H1 (cell line): ENCODE data around the gene MYH11.

Experiments
- CBX5 ChIP-seq: fragments of 300-800, 300-1000 bp; sonication (generic); IDR thresholded peaks from 2 replicates; pipeline ENCODE4 v1.7.1; 2016; ENCODE audit warnings: antibody characterized with exemption, low read length, low read depth
- CBX8 ChIP-seq: fragments of 300-800, 300-1000 bp; sonication (generic); IDR thresholded peaks from 2 replicates; pipeline ENCODE4 v1.7.1; 2016; ENCODE audit warnings: low read depth, low read length, borderline replicate concordance
- CTCF ChIP-seq, 3 experiments: IDR thresholded peaks; 1 replicate in 2 of 3; 2 replicates in 1 of 3; pipeline versions ENCODE4 v1.5.1 to v1.6.1; 2011; ENCODE audit warnings: low read length in 3 of 3, mild to moderate bottlenecking in 3 of 3, inconsistent platforms in 2 of 3, low read depth in 1 of 3, moderate library complexity in 1 of 3; ENCODE audit not compliant: insufficient read depth in 1 of 3; ENCODE audit errors: control extremely low read depth in 1 of 3
- GABPA ChIP-seq: IDR thresholded peaks from 2 replicates; pipeline ENCODE4 v1.6.1; 2011; ENCODE audit warnings: mild to moderate bottlenecking, low read length, moderate library complexity, borderline replicate concordance; ENCODE audit not compliant: insufficient read depth
- KDM5A ChIP-seq: fragments of 200-600 bp; IDR thresholded peaks from 2 replicates; pipeline ENCODE4 v1.7.1; 2012; ENCODE audit warnings: mild to moderate bottlenecking, low read length, inconsistent platforms, mixed read lengths
- MAX ChIP-seq: IDR thresholded peaks from 2 replicates; pipeline ENCODE4 v1.6.1; 2012; ENCODE audit warnings: inconsistent platforms
- POLR2A ChIP-seq, 2 experiments: IDR thresholded peaks; 1 replicate in 1 of 2; 2 replicates in 1 of 2; pipeline ENCODE4 v1.6.1; 2011; ENCODE audit warnings: low read depth in 2 of 2, low read length in 2 of 2, mild to moderate bottlenecking in 2 of 2; ENCODE audit errors: control extremely low read depth in 1 of 2
- POLR2AphosphoS5 ChIP-seq: IDR thresholded peaks from 2 replicates; pipeline ENCODE4 v1.6.1; 2011; ENCODE audit warnings: low read depth, low read length
- RFX5 ChIP-seq: IDR thresholded peaks from 2 replicates; pipeline ENCODE4 v1.6.1; 2011; ENCODE audit warnings: low read depth, low read length, improper control_type of control experiment, borderline replicate concordance
- RNF2 ChIP-seq: fragments of 200-900, 300-1000 bp; sonication (generic); IDR thresholded peaks from 2 replicates; pipeline ENCODE4 v1.7.1; 2016; ENCODE audit warnings: borderline replicate concordance, low read depth, mild to moderate bottlenecking, antibody characterized with exemption, low read length; ENCODE audit not compliant: poor library complexity, severe bottlenecking; ENCODE audit errors: missing control alignments
- SIN3A ChIP-seq, 2 experiments: IDR thresholded peaks in 1 of 2; conservative IDR thresholded peaks in 1 of 2; 2 replicates each; pipeline ENCODE4 v1.6.1; 2011 to 2012; ENCODE audit warnings: low read length in 2 of 2, improper control_type of control experiment in 1 of 2, low read depth in 1 of 2, mild to moderate bottlenecking in 1 of 2
- SRF ChIP-seq: IDR thresholded peaks from 2 replicates; pipeline ENCODE4 v1.6.1; 2011; ENCODE audit warnings: mild to moderate bottlenecking, low read depth, low read length, moderate library complexity
- TAF1 ChIP-seq: IDR thresholded peaks from 2 replicates; pipeline ENCODE4 v1.6.1; 2011; ENCODE audit warnings: mild to moderate bottlenecking, low read depth, low read length

GRCh38 chr16:15830832-15831451 lies 25.9 kb downstream of the MYH11 start:
- TF ChIP-seq CBX8, result no peak
- no peak for TF ChIP-seq POLR2A (IDR thresholded peaks at IDR 0.05; ENCODE audit: control extremely low read depth in 1 of 2, low read depth in 2 of 2, low read length in 2 of 2)
- no peak for TF ChIP-seq CTCF (IDR thresholded peaks at IDR 0.05; ENCODE audit: control extremely low read depth in 1 of 3, insufficient read depth in 1 of 3, low read depth in 1 of 3, low read length in 3 of 3)
- no peak for TF ChIP-seq MAX
- no peak for TF ChIP-seq KDM5A
- TF ChIP-seq SIN3A (conservative IDR thresholded peaks at IDR 0.05 in 1 of 2, IDR thresholded peaks at IDR 0.05 in 1 of 2; ENCODE audit: low read depth in 1 of 2, low read length in 2 of 2), result no peak
- no peak for TF ChIP-seq RFX5
- no peak for TF ChIP-seq SRF
- TF ChIP-seq TAF1, result no peak
- TF ChIP-seq POLR2AphosphoS5, result no peak
- no peak for TF ChIP-seq GABPA
- TF ChIP-seq RNF2, result no peak
- TF ChIP-seq CBX5, result no peak
